ENCODE measurements around the gene HOXD8.

DNA sequence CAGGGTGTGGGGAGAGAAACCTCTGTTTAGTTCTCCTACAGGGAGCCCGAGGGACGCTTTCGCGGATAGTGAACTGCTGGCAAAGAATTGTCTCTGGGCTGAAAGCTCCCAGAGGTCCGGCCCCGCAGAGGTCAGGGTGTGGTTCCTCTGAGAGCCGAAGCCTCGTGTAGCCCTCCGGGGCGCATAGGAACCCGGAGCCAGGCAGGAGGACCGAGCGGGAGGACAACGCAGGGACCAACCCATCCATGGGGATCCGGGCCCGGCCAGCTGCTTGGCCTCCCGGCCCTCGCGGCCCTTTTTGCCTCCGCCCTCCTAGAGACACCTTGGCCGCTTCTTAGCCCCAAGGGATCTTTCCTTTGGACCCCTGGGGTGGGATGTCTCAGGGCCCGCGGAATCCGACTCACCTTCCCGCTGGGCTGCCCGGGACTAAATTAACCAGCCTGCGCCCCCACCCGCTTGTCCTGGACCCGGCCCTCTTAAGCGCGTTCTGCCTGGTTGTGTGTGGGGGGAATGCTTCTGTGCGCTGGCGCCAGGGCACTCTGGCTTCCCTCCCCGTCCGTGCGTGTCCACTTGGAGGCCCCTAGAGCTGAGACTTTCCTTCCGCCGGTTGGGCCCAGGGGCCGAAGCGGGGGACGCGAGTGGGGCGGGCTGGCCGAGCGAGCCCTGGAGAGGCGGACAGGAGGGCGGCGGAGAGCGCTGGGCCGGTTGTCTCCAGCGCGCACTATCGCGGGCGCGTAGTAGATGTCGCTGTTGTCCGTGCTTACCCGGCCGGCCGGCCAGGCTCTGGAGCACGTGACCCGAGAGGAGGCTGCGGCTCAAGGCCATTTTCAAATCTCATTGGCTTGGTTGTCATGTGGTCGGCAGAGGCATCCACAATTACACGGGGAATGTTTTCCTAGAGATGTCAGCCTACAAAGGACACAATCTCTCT is 13.4 kb upstream of the HOXD8 start, which contains the start of gene HOXD10:
- TF ChIP-seq, protein P1, sequence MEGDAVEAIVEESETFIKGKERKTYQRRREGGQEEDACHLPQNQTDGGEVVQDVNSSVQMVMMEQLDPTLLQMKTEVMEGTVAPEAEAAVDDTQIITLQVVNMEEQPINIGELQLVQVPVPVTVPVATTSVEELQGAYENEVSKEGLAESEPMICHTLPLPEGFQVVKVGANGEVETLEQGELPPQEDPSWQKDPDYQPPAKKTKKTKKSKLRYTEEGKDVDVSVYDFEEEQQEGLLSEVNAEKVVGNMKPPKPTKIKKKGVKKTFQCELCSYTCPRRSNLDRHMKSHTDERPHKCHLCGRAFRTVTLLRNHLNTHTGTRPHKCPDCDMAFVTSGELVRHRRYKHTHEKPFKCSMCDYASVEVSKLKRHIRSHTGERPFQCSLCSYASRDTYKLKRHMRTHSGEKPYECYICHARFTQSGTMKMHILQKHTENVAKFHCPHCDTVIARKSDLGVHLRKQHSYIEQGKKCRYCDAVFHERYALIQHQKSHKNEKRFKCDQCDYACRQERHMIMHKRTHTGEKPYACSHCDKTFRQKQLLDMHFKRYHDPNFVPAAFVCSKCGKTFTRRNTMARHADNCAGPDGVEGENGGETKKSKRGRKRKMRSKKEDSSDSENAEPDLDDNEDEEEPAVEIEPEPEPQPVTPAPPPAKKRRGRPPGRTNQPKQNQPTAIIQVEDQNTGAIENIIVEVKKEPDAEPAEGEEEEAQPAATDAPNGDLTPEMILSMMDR (conservative IDR thresholded peaks at IDR 0.05 in 1 of 2, IDR thresholded peaks at IDR 0.05 in 1 of 2; ENCODE audit: low read depth in 1 of 2, low read length in 2 of 2), result no peak
- peak; percentile 49 for TF ChIP-seq EZH2 (IDR thresholded peaks at IDR 0.05; ENCODE audit: low read length, missing control alignments)
